Neural progenitor cell (in vitro differentiated cells): ENCODE measurements around the gene NPTXR.

Experiments
- CTCF ChIP-seq: fragments of 200-600 bp; sonication (generic); IDR thresholded peaks from 2 replicates; pipeline ENCODE4 v1.5.1; 2017; ENCODE audit warnings: antibody characterized with exemption, mild to moderate bottlenecking
- EZH2 ChIP-seq: fragments of 200-600 bp; sonication (generic); IDR thresholded peaks from 2 replicates; pipeline ENCODE4 v1.6.1; 2017; ENCODE audit warnings: antibody characterized with exemption, mild to moderate bottlenecking, moderate library complexity
- EZH2phosphoT487 ChIP-seq: fragments of 200-600 bp; sonication (generic); IDR thresholded peaks from 2 replicates; pipeline ENCODE4 v1.6.1; 2017; ENCODE audit warnings: antibody characterized with exemption

- no peak for TF ChIP-seq CTCF
- no peak for TF ChIP-seq EZH2
- no peak for TF ChIP-seq EZH2phosphoT487
Observed at GRCh38 chr22:38881464-38881871, 37.6 kb upstream of the NPTXR start.
